ENCODE measurements around the gene ZNF614. TPM values are rescaled to one million over a fixed set of nuclear protein-coding genes. Genes with fewer than 3 reads are reported as not detected.
A peak's percentile ranks its signal among the peaks of the same experiment; 100 is the strongest.

The ZNF614 gene
- total and polyA plus RNA-seq, 2 of the 13 experiments (the other 11 are each of a cell fraction or from before 2014, with no cell fraction given): 13.0 to 22.8 TPM

DNA sequence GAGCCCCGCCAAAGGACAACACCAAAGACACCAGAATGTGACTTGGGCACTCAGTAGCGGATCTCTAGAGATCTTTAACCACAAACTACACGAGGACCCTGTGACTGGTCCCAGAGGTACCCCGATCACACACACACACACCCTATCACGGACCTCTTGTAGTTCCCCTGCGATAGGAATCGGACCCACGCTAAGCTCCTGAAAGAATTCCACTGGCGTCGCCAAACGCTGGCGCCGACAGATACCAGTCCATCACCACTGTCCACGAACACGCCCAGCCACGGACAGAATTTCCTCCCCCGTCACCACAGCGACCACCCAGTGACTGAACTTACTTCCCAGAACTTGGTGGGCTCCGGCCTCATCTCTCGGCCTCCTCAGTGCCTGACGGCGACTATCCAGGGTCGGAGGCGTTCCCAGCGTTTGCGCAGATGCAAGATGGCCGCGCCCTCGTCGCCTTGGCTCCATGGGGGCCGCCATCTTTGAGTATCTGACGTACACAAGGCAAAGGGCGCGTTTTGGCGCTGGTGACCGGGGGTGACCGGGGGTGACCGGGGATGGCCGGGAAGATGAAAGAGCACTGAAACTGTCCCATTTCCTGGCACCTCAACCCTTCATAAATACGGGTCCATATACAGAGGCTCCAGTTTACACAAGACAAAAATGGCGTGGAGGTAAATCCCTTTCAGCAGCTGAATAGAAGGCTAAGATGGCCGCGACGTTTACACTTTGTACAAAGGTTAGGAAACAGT lies 20.2 kb downstream of the ZNF614 start, which contains the start of gene ZNF615 (continued):
- TF ChIP-seq TCF7 (IDR thresholded peaks at IDR 0.05; ENCODE audit: low read depth) (peak; percentile 69; the same call in 1 of the 2 replicates), ARNT (IDR thresholded peaks at IDR 0.05) (no peak), ELF1 (CRISPR knock-in tag; IDR thresholded peaks at IDR 0.05) (peak; percentile 48; the same call in 1 of the 2 replicates), ZNF615 (CRISPR knock-in tag; IDR thresholded peaks at IDR 0.05; ENCODE audit: borderline replicate concordance) (peak; percentile 18; the same call in 1 of the 2 replicates), POLR2AphosphoS5 (IDR thresholded peaks at IDR 0.05; ENCODE audit: low read depth, low read length) (peak; percentile 63), SP2 (CRISPR knock-in tag; IDR thresholded peaks at IDR 0.05) (no peak), SIX1 (CRISPR knock-in tag; IDR thresholded peaks at IDR 0.05; ENCODE audit: borderline replicate concordance) (no peak), SOX5 (CRISPR knock-in tag; IDR thresholded peaks at IDR 0.05; ENCODE audit: borderline replicate concordance) (peak; percentile 42; the same call in 1 of the 2 replicates), ZSCAN29 (CRISPR knock-in tag; conservative IDR thresholded peaks at IDR 0.05) (peak; percentile 78), MTF2 (CRISPR knock-in tag; IDR thresholded peaks at IDR 0.05; ENCODE audit: borderline replicate concordance) (no peak), DMAP1 (CRISPR knock-in tag; IDR thresholded peaks at IDR 0.05) (peak; percentile 51; the same call in 1 of the 2 replicates), ZNF205 (CRISPR knock-in tag; IDR thresholded peaks at IDR 0.05) (peak; percentile 30; the same call in 1 of the 2 replicates), MED1 (CRISPR knock-in tag; IDR thresholded peaks at IDR 0.05) (peak; percentile 45; the same call in 1 of the 2 replicates), KAT7 (CRISPR knock-in tag; IDR thresholded peaks at IDR 0.05; ENCODE audit: borderline replicate concordance) (no peak), ERF (CRISPR knock-in tag; IDR thresholded peaks at IDR 0.05) (0 out of 2 replicates have a peak, but pooled peaks have one; percentile 23), ZFP1 (CRISPR knock-in tag; IDR thresholded peaks at IDR 0.05) (no peak; the same call in 1 of the 2 replicates), CBFB (CRISPR knock-in tag; IDR thresholded peaks at IDR 0.05) (no peak), TEF (CRISPR knock-in tag; IDR thresholded peaks at IDR 0.05) (no peak), KLF12 (CRISPR knock-in tag; IDR thresholded peaks at IDR 0.05; ENCODE audit: borderline replicate concordance) (no peak), TGIF2 (CRISPR knock-in tag; IDR thresholded peaks at IDR 0.05) (no peak), ZSCAN21 (CRISPR knock-in tag; IDR thresholded peaks at IDR 0.05; ENCODE audit: borderline replicate concordance) (no peak; the same call in 1 of the 2 replicates), DRAP1 (CRISPR knock-in tag; IDR thresholded peaks at IDR 0.05) (peak; percentile 43; the same call in 1 of the 2 replicates), ZNF224 (CRISPR knock-in tag; IDR thresholded peaks at IDR 0.05) (0 out of 2 replicates have a peak, but pooled peaks have one; percentile 78), ZNF335 (CRISPR knock-in tag; IDR thresholded peaks at IDR 0.05) (peak; percentile 94)
- TF ChIP-seq, protein P1, sequence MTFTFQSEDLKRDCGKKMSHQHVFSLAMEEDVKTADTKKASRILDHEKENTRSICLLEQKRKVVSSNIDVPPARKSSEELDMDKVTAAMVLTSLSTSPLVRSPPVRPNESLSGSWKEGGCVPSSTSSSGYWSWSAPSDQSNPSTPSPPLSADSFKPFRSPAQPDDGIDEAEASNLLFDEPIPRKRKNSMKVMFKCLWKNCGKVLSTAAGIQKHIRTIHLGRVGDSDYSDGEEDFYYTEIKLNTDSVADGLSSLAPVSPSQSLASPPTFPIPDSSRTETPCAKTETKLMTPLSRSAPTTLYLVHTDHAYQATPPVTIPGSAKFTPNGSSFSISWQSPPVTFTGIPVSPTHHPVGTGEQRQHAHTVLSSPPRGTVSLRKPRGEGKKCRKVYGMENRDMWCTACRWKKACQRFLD (CRISPR knock-in tag; IDR thresholded peaks at IDR 0.05; ENCODE audit: borderline replicate concordance): no peak
- TF ChIP-seq, protein P2, sequence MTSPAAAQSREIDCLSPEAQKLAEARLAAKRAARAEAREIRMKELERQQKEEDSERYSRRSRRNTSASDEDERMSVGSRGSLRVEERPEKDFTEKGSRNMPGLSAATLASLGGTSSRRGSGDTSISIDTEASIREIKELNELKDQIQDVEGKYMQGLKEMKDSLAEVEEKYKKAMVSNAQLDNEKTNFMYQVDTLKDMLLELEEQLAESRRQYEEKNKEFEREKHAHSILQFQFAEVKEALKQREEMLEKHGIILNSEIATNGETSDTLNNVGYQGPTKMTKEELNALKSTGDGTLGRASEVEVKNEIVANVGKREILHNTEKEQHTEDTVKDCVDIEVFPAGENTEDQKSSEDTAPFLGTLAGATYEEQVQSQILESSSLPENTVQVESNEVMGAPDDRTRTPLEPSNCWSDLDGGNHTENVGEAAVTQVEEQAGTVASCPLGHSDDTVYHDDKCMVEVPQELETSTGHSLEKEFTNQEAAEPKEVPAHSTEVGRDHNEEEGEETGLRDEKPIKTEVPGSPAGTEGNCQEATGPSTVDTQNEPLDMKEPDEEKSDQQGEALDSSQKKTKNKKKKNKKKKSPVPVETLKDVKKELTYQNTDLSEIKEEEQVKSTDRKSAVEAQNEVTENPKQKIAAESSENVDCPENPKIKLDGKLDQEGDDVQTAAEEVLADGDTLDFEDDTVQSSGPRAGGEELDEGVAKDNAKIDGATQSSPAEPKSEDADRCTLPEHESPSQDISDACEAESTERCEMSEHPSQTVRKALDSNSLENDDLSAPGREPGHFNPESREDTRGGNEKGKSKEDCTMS (CRISPR knock-in tag; conservative IDR thresholded peaks at IDR 0.05): no peak
- TF ChIP-seq, protein P3, sequence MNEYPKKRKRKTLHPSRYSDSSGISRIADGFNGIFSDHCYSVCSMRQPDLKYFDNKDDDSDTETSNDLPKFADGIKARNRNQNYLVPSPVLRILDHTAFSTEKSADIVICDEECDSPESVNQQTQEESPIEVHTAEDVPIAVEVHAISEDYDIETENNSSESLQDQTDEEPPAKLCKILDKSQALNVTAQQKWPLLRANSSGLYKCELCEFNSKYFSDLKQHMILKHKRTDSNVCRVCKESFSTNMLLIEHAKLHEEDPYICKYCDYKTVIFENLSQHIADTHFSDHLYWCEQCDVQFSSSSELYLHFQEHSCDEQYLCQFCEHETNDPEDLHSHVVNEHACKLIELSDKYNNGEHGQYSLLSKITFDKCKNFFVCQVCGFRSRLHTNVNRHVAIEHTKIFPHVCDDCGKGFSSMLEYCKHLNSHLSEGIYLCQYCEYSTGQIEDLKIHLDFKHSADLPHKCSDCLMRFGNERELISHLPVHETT (CRISPR knock-in tag; conservative IDR thresholded peaks at IDR 0.05): peak; percentile 10; the same call in 1 of the 2 replicates

All from HepG2 (cell line).